Choroid plexus epithelial cell (primary cell): ENCODE results near the gene DIPK1B.
"Not testable (repeated sequence)": the region's sequence is repeated elsewhere in the genome, so short reads cannot be mapped to it uniquely, and the experiment has no call there.

Source experiments
- DNase-seq: peaks from one replicate; pipeline ENCODE4 v3.0.0-alpha.2; 2010; ENCODE audit warnings: low read depth
- H3K4me3 ChIP-seq: 2 replicates; pipeline ENCODE4 v1.5.1; 2011; ENCODE audit warnings: low read depth, mild to moderate bottlenecking, control low read depth, low read length, moderate library complexity
- TF ChIP-seq, protein P1 (sequence below): conservative IDR thresholded peaks from 2 replicates; pipeline ENCODE4 v1.5.1; 2011; ENCODE audit warnings: low read depth, mild to moderate bottlenecking, control low read depth, inconsistent platforms, low read length, moderate library complexity

Gene DIPK1B

DNA sequence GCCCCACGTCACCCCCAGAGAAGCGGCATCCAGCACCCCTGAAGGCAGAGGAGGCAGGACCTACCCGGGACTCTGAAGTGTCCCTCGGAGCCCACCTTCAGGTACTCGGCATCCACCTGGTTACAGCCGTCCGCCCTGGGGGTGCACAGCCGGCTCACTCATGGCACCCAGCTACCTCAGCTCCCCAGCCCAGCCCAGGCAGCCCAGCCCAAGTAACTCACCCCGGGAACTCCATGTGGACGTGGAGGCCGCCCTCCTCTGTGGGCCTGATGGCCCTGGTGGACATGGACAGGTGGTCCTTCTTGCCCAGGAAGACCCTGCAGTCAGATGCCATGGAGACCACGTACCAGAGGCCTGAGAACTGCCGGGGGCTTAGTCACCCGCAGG lies 51.3 kb downstream of the DIPK1B start:
- H3K4me3 ChIP-seq, result no peak overlapping the region
- DNase-seq, result no peak
- TF ChIP-seq, protein P1, sequence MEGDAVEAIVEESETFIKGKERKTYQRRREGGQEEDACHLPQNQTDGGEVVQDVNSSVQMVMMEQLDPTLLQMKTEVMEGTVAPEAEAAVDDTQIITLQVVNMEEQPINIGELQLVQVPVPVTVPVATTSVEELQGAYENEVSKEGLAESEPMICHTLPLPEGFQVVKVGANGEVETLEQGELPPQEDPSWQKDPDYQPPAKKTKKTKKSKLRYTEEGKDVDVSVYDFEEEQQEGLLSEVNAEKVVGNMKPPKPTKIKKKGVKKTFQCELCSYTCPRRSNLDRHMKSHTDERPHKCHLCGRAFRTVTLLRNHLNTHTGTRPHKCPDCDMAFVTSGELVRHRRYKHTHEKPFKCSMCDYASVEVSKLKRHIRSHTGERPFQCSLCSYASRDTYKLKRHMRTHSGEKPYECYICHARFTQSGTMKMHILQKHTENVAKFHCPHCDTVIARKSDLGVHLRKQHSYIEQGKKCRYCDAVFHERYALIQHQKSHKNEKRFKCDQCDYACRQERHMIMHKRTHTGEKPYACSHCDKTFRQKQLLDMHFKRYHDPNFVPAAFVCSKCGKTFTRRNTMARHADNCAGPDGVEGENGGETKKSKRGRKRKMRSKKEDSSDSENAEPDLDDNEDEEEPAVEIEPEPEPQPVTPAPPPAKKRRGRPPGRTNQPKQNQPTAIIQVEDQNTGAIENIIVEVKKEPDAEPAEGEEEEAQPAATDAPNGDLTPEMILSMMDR, result no peak

DNA sequence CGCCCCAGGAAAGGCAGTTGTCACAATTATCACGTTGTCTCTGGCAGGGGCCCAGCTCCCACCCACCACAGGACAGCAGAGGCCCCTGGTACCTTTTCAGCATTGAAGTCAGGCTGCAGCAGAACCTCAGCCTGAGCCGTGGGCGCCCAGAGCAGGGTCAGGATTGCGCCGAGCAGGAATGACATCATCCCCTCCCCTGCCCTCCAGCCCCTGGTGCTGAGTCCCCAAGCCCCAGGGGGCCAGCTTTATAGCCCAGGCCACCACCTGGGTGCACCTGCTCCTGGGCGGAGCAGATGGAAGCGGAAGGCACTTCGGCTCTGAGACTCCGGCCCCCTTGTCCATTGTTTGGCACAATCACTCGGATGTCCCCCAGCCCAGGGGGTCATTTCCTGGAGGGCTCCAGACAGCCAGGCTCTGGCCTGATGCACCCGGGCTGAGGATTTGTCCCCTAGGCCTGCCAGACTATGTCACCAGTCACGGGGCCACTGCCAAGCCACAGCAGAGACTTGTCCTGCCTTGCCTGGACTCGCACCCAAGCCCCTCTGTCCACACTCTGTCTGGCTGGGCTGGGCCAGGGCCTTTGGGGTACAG lies 52.0 kb downstream of the DIPK1B start, which contains the start of gene LCN15:
Gene LCN15 (minus strand): TSS at position 218 of the 591 bp plus-strand sequence. CDS start 30 bp downstream, at position 188.
- no peak for DNase-seq
- TF ChIP-seq, protein P1, result no peak
- H3K4me3 ChIP-seq, result no peak within 1 kb of the TSS

DNA sequence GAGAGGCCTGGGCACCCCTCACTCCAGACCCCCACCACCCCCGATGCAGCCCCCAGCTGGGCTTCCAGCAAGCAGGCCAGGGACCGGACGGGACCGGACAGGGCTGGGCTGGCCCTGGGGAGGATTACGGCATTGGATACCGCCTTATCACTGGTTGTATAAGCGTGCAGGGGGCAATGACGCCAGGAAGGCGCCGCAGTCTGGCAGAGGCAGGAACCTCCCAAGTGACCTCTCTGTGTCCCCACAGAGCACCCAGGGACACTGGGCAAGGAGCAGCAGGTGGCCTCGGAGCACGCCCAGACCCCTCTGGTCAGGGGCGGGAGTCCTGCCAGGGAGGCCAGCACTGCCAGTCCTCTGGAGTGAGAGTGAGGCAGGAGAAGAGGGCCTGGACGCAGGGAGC lies 52.7 kb downstream of the DIPK1B start:
- no peak for DNase-seq
- H3K4me3 ChIP-seq, result no peak overlapping the region
- TF ChIP-seq, protein P1, result no peak

DNA sequence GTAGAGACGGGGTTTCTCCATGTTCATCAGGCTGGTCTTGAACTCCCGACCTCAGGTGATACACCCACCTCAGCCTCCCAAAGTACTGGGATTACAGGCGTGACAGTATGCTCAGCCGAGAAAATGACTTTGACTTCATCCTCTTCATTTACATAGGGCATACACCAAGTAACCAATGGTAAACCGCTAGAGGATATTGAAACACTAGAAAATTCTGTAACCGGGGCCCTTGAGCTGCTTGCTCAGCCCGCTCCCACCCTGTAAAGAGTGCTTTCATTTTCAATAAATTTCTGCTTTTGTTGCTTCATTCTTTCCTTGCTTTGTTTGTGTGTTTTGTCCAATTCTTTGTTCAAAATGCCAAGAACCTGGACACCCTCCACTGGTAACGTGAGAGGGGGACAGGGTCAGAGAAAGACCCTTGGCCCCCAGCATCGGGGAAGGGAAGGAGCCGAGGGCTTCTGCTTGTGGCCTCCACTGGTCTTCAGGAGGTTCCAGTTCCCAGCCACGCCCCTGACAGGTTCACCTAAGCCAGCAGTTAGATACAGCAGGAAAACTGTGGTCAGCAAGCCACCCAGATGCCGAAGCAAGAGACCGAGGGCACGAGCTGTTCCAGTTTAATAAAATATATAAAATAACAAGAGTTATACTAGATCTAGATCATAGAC lies 53.5 kb downstream of the DIPK1B start:
- not testable (repeated sequence) for DNase-seq, H3K4me3 ChIP-seq

DNA sequence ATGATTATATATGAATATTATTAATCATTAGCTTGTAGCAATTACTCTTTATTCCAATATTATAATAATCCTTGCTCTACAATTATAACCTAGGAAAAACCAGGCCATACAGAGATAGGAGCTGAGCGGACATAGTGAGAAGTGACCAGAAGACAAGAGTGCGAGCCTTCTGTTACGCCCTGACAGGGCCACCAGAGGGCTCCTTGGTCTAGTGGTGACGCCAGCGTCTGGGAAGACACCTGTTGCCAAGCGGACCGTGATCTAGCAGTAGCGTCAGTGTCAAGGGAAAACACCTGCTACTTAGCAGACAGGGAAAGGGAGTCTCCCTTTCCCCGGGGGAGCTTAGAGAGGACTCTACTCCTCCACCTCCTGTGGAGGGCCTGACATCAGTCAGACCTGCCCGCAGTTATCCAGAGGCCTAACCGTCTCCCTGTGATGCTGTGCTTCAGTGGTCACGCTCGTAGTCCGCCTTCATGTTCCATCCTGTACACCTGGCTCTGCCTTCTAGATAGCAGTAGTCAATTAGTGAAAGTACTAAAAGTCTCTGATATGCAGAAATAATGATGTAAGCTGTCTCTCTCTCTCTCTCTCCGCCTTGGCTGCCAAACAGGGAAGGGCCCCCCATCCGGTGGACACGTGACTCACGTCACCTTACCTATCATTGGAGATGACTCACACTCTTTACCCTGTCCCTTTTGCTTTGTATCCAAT lies 54.2 kb downstream of the DIPK1B start:
- DNase-seq, result peak; percentile 61
- not testable (repeated sequence) for H3K4me3 ChIP-seq
- TF ChIP-seq, protein P1, result peak; percentile 20

DNA sequence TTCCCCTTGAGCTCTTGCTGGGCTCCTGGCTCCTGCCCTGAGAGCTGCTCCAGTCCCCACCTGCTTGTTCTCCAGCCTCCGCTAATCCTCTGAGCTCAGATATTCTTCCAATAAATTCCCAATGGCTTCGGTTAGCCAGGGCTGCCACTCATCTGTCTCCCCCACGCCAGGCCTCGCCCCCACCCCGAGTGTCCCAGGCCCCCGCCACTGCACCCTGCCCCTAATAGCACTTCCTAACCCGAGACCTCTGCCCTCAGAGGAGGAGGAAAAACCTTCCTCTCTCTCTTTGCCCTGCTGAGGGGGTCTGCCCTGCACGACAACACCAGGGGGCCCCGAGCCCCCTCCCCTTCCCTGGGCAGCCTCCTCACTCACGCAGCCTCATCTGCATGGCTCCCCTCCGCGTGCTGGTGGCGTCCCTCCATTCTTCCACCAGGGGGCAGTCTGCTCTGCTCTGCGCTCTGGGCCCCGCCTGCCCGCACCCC lies 57.4 kb downstream of the DIPK1B start:
- DNase-seq, result peak; percentile 21
- H3K4me3 ChIP-seq, result no peak overlapping the region
- TF ChIP-seq, protein P1, result peak; percentile 67

DNA sequence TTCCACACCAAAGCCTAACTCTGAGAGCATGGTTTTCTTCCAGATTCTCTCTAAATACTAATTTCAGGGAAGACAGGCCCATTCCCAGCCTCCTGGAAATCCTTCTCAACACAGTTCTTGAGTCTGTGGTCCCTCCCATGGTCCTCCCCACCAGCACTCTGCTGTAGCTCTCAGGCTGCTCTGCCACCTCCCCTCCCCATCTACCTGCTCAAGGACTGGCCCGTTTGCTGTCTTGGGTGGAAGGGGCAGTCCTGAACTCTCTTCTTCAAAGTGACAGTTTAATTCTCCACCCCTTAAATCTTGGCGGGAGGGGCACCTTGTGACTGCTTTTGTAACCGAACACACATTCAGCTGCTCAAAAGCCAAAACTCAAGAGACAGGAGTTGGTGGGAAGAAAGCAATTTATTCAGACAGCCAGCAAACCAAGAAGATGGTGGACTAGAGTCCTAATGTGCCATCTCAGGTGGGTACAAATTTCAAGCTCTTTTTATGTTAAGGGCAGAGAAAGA lies 59.6 kb downstream of the DIPK1B start:
- H3K4me3 ChIP-seq, result no peak overlapping the region
- TF ChIP-seq, protein P1, result no peak
- no peak for DNase-seq
